ENCODE measurements around the gene ARID5B. TPM values are rescaled to one million over a fixed set of nuclear protein-coding genes. Genes with fewer than 3 reads are reported as not detected.

The ARID5B gene
- total RNA-seq, 1 donor from 2014 or later, result 51.4 TPM

DNA sequence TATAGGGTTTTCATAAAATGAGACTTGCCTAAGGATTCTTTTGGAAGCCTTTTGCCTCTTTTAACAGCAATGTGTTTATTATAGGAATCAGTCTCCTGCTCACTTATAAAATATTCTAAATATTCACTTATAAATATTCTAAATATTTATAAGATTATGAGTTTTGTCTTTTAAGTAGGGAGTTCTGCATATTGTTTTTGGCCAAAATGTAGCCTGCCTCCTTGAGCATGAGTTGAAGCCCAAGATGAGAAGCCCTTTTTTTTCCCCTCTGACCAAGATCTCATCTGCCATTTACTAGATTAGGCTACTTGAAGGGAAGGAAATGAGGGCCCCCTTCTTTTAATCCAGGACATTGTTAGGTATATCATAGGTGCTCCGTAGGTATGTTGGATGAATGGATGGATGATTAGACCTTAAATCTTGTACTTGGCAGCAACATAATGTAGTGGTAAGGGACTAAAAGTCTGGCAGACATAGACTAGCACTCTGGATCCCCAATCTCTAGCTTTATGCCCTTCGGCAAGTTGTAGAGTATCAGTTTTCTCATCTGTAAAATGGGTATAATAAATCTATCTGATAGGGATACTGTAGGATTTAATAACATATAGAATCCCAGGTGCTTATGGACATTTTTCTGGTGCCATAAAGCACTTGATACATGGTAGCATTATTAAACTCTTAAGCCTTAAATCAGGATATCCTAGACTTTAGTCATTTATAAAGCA, 59.1 kb downstream of the ARID5B start:
- peaks cover 15% of the 10 kb centered on the region for H3K36me3 Mint-ChIP-seq
- H3K27ac Mint-ChIP-seq, result no peak overlapping the region
- no peaks in the 10 kb centered on the region for H3K27me3 Mint-ChIP-seq (ENCODE audit: low read depth)
- TF ChIP-seq, protein P1, sequence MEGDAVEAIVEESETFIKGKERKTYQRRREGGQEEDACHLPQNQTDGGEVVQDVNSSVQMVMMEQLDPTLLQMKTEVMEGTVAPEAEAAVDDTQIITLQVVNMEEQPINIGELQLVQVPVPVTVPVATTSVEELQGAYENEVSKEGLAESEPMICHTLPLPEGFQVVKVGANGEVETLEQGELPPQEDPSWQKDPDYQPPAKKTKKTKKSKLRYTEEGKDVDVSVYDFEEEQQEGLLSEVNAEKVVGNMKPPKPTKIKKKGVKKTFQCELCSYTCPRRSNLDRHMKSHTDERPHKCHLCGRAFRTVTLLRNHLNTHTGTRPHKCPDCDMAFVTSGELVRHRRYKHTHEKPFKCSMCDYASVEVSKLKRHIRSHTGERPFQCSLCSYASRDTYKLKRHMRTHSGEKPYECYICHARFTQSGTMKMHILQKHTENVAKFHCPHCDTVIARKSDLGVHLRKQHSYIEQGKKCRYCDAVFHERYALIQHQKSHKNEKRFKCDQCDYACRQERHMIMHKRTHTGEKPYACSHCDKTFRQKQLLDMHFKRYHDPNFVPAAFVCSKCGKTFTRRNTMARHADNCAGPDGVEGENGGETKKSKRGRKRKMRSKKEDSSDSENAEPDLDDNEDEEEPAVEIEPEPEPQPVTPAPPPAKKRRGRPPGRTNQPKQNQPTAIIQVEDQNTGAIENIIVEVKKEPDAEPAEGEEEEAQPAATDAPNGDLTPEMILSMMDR (IDR thresholded peaks at IDR 0.05; ENCODE audit: unreplicated experiment), result no peak
- DNase-seq (ENCODE audit: low spot score in 2 of 2, unreplicated experiment in 2 of 2), result no peak
- H3K4me3 Mint-ChIP-seq, result no peak overlapping the region
- no peaks in the 10 kb centered on the region for H3K9me3 Mint-ChIP-seq
- H3K4me1 Mint-ChIP-seq, result peaks cover 25% of the 10 kb centered on the region

DNA sequence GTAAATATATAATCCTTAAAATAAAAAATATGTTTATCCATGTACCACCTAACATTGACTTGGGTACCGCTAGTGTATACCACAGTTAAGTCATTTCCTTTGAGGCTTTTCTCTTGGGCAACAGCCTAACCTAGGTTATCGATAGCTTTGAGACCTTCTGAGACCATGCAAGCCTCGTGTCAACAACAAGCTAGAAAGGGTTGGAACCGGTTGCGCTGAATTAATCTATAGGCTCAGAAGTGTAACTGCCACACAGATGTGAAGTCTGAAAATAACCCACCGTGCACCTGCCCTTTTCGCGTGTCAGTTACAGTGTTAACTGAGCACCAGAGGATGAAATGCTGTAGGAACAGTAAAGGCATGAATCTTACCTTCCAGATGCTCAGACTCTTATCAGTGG, 59.8 kb downstream of the ARID5B start:
- H3K4me1 Mint-ChIP-seq, result peaks cover 26% of the 10 kb centered on the region
- H3K4me3 Mint-ChIP-seq, result no peak overlapping the region
- no peaks in the 10 kb centered on the region for H3K27me3 Mint-ChIP-seq (ENCODE audit: low read depth)
- no peak overlapping the region for H3K27ac Mint-ChIP-seq
- TF ChIP-seq, protein P1 (IDR thresholded peaks at IDR 0.05; ENCODE audit: unreplicated experiment), result no peak
- peaks cover 16% of the 10 kb centered on the region for H3K36me3 Mint-ChIP-seq
- DNase-seq (ENCODE audit: low spot score in 2 of 2, unreplicated experiment in 2 of 2), result no peak
- H3K9me3 Mint-ChIP-seq, result peaks cover 1% of the 10 kb centered on the region

DNA sequence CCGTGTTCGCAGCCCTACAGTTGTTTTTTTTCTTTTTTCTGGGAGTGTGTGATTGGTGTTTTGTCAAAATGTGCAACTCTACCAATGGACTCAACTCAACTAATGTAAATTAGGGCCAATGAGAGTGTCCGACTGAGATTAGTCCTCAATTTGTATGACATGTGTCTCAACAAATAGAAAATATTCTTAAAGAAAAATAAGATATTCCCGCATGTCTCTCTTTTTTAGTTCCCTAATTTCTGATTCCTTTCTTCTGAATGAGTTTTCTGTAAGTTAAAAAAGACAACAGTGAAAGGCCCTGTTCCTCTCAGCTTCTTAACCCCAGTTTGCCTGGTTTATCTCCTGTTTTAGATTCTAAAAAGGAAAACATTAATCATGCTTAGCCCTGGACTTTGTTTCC, 61.5 kb downstream of the ARID5B start:
- H3K4me1 Mint-ChIP-seq, result peaks cover 27% of the 10 kb centered on the region
- peaks cover 3% of the 10 kb centered on the region for H3K9me3 Mint-ChIP-seq
- H3K4me3 Mint-ChIP-seq, result no peak overlapping the region
- no peak for DNase-seq (ENCODE audit: low spot score in 2 of 2, unreplicated experiment in 2 of 2)
- no peaks in the 10 kb centered on the region for H3K27me3 Mint-ChIP-seq (ENCODE audit: low read depth)
- peak overlapping the region; percentile 71 for H3K27ac Mint-ChIP-seq
- H3K36me3 Mint-ChIP-seq, result peaks cover 22% of the 10 kb centered on the region
- TF ChIP-seq, protein P1 (IDR thresholded peaks at IDR 0.05; ENCODE audit: unreplicated experiment), result no peak

DNA sequence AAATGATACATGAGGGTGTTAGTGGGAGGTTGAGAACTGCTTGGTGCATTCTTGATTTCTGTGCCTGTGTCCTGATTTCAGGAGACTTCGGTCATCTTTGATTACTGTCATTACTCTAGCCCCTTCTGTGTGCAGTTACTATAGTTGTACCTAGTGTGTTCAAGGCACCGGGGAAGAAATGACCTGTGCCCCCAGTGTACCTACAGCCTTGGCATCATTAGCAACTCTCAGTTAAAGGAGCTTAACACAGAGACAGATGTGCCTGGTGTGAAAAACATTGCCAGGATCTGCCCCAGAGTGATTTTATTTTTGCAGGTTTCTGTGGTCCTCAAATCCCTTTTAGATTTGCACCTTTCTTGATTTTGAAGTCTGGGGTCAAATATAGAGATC, 62.2 kb downstream of the ARID5B start:
- peaks cover 20% of the 10 kb centered on the region for H3K36me3 Mint-ChIP-seq
- DNase-seq (ENCODE audit: low spot score in 2 of 2, unreplicated experiment in 2 of 2), result no peak
- TF ChIP-seq, protein P1 (IDR thresholded peaks at IDR 0.05; ENCODE audit: unreplicated experiment), result no peak
- no peak overlapping the region for H3K4me3 Mint-ChIP-seq
- H3K4me1 Mint-ChIP-seq, result peaks cover 33% of the 10 kb centered on the region
- H3K9me3 Mint-ChIP-seq, result peaks cover 3% of the 10 kb centered on the region
- H3K27me3 Mint-ChIP-seq (ENCODE audit: low read depth), result no peaks in the 10 kb centered on the region
- peak overlapping the region; percentile 62 for H3K27ac Mint-ChIP-seq

DNA sequence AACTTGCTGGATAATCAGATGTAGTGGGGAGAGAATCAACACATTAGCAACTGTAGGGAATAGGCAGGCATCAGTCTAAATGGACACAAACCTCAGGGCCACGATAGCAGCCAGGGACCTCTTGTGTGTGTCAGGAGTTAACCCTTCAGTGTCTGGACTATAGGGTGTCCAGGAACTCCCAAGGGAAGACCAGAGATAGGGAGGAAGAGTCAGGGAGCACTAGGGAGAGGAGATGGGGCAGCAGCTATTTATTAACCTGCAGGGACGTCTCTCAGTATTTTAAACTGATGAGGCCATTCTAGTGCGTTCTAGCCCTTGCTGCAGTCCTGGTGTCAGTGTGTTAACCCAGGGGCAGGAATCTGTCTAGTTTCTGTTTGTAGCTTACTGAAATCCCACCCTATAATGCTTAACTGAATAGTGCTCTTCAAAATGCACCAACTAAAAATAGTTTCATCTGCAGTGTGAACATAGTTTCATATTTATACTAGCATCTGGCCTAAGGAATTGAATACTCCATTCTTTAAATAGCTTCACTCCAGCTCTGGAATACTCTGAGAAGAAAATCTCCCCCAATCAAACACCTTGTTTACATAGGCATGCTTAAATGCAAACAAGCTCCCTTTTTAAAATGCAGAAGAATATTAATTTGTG, 62.7 kb downstream of the ARID5B start:
- peak overlapping the region; percentile 62 for H3K27ac Mint-ChIP-seq
- TF ChIP-seq, protein P1 (IDR thresholded peaks at IDR 0.05; ENCODE audit: unreplicated experiment), result no peak
- peaks cover 15% of the 10 kb centered on the region for H3K36me3 Mint-ChIP-seq
- H3K9me3 Mint-ChIP-seq, result peaks cover 3% of the 10 kb centered on the region
- H3K27me3 Mint-ChIP-seq (ENCODE audit: low read depth), result no peaks in the 10 kb centered on the region
- peaks cover 39% of the 10 kb centered on the region for H3K4me1 Mint-ChIP-seq
- no peak overlapping the region for H3K4me3 Mint-ChIP-seq
- DNase-seq (ENCODE audit: low spot score in 2 of 2, unreplicated experiment in 2 of 2), result no peak
